Measurements from ENCODE around the gene CSPG4. TPM values are rescaled to one million over a fixed set of nuclear protein-coding genes. Genes with fewer than 3 reads are reported as not detected.

CSPG4 gene
- total and polyA plus RNA-seq, 2 donors (not counting 3 experiments of a cell fraction or from before 2014, with no cell fraction given), result not detected

DNA sequence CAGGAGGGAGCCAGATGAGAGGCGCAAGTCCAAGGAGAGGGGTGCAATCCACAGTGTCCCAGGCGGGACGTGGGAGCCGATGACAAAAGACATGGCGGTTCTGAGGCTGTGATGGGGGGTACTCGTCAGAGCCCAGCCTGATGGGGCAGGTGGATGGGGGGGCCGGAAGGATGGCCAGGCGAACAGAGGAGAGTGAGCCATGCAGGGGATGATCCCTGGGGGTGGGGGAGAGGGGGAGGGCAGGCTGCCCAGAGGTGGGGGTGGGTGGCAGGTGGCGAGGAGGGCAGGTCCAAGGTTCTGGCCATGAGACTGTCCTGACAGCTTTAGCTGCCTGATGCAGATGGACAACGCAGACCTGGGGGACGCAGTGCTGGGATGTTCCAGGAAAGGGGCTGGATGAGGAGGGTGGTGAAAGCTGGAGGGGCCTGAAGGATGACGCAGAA is 8.9 kb upstream of the CSPG4 start:
- H3K9ac ChIP-seq (replicated peaks; ENCODE audit: extremely low read depth, insufficient read depth, low read length), result no peak overlapping the region
- FAIRE-seq (no peak), DNase-seq (ENCODE audit: low read depth, low spot score) (no peak)
- no peak overlapping the region for H3K4me3 ChIP-seq (replicated peaks in 1 of 3; ENCODE audit: insufficient read depth in 1 of 3, low read depth in 1 of 3, low read length in 3 of 3)
- H3K9me3 ChIP-seq (replicated peaks; ENCODE audit: control insufficient read depth, insufficient read depth, low read length), result no peaks in the 10 kb centered on the region
- intact Hi-C loops (cut with micrococcal nuclease) (no loop called here), dilution Hi-C loops (cut with MboI; ENCODE audit: extremely low pct_ligation_motif_present, low sequenced_read_pairs) (no loop called here)
- no peaks in the 10 kb centered on the region for H3K4me1 ChIP-seq (ENCODE audit: control insufficient read depth, extremely low read depth, insufficient read depth, low read length)
- no peaks in the 10 kb centered on the region for H4K20me1 ChIP-seq (replicated peaks; ENCODE audit: control insufficient read depth, extremely low read depth, insufficient read depth, low read length)
- ChIA-PET CTCF (interaction anchor here (1.1 kb wide), 1 partner anchor 11 kb away, joined by 5 read pairs; no protein-coding TSS in a partner anchor), POLR2A (no interaction called here)
- TF ChIP-seq MYC (IDR thresholded peaks at IDR 0.05; ENCODE audit: low read depth, low read length) (no peak), GATA2 (IDR thresholded peaks at IDR 0.05; ENCODE audit: insufficient read depth, insufficient read length, low read depth, low read length) (no peak), POLR2AphosphoS5 (IDR thresholded peaks at IDR 0.05; ENCODE audit: insufficient read depth, low read depth, low read length) (no peak), JUN (IDR thresholded peaks at IDR 0.05; ENCODE audit: borderline replicate concordance, insufficient read depth, insufficient read length, low read depth) (no peak), FOS (IDR thresholded peaks at IDR 0.05; ENCODE audit: borderline replicate concordance, insufficient read depth, low read length) (no peak)
- TF ChIP-seq, protein P1, sequence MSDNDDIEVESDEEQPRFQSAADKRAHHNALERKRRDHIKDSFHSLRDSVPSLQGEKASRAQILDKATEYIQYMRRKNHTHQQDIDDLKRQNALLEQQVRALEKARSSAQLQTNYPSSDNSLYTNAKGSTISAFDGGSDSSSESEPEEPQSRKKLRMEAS (IDR thresholded peaks at IDR 0.05; ENCODE audit: insufficient read depth, insufficient read length), result no peak
- TF ChIP-seq, protein P2, sequence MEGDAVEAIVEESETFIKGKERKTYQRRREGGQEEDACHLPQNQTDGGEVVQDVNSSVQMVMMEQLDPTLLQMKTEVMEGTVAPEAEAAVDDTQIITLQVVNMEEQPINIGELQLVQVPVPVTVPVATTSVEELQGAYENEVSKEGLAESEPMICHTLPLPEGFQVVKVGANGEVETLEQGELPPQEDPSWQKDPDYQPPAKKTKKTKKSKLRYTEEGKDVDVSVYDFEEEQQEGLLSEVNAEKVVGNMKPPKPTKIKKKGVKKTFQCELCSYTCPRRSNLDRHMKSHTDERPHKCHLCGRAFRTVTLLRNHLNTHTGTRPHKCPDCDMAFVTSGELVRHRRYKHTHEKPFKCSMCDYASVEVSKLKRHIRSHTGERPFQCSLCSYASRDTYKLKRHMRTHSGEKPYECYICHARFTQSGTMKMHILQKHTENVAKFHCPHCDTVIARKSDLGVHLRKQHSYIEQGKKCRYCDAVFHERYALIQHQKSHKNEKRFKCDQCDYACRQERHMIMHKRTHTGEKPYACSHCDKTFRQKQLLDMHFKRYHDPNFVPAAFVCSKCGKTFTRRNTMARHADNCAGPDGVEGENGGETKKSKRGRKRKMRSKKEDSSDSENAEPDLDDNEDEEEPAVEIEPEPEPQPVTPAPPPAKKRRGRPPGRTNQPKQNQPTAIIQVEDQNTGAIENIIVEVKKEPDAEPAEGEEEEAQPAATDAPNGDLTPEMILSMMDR (IDR thresholded peaks at IDR 0.05; ENCODE audit: extremely low read depth in 1 of 2, insufficient read depth in 1 of 2, low read depth in 1 of 2, low read length in 2 of 2), result no peak
- H3K79me2 ChIP-seq (ENCODE audit: control insufficient read depth, insufficient read depth, low read length), result no peaks in the 10 kb centered on the region
- no TSS peak for BruUV-seq (replicated peaks)
- H3K4me2 ChIP-seq (ENCODE audit: insufficient read depth, low read length), result no peak overlapping the region
- no peak overlapping the region for H2AFZ ChIP-seq (ENCODE audit: low read depth, low read length)
- no peak overlapping the region for H3K27ac ChIP-seq (ENCODE audit: insufficient read depth, low read depth, low read length)
- H3K27me3 ChIP-seq (ENCODE audit: control insufficient read depth in 2 of 2, insufficient read depth in 2 of 2, low read length in 2 of 2), result peaks cover 13 to 17% of the 10 kb centered on the region in 2 experiments
- no peaks in the 10 kb centered on the region for H3K36me3 ChIP-seq (ENCODE audit: control insufficient read depth in 2 of 2, extremely low read depth in 1 of 2, insufficient read depth in 2 of 2, low read length in 2 of 2)
- H3K9me1 ChIP-seq (replicated peaks; ENCODE audit: control insufficient read depth, extremely low read depth, insufficient read depth, low read length), result no peaks in the 10 kb centered on the region
